IPS-18a (cell line): ENCODE measurements around the gene SDHB.
A peak's percentile ranks its signal among the peaks of the same experiment; 100 is the strongest.

Source experiments
- H3K27ac ChIP-seq: one replicate; pipeline ENCODE4 v1.5.1; 2013; ENCODE audit warnings: low read length
- H3K27me3 ChIP-seq: one replicate; pipeline ENCODE4 v1.6.1; 2013; ENCODE audit warnings: mild to moderate bottlenecking, low read length; ENCODE audit not compliant: control insufficient read depth, insufficient read depth
- H3K36me3 ChIP-seq: one replicate; pipeline ENCODE4 v1.6.1; 2013; ENCODE audit warnings: low read depth, low read length; ENCODE audit not compliant: control insufficient read depth
- H3K4me1 ChIP-seq: one replicate; pipeline ENCODE4 v1.6.1; 2013; ENCODE audit warnings: low read depth, low read length; ENCODE audit not compliant: control insufficient read depth
- H3K4me3 ChIP-seq: one replicate; pipeline ENCODE4 v1.5.1; 2013; ENCODE audit warnings: low read length
- H3K9ac ChIP-seq: one replicate; pipeline ENCODE4 v1.6.1; 2013; ENCODE audit warnings: mild to moderate bottlenecking, low read length, moderate library complexity
- H3K9me3 ChIP-seq: one replicate; pipeline ENCODE4 v1.6.1; 2013; ENCODE audit warnings: low read depth, low read length; ENCODE audit not compliant: control insufficient read depth

Gene SDHB

DNA sequence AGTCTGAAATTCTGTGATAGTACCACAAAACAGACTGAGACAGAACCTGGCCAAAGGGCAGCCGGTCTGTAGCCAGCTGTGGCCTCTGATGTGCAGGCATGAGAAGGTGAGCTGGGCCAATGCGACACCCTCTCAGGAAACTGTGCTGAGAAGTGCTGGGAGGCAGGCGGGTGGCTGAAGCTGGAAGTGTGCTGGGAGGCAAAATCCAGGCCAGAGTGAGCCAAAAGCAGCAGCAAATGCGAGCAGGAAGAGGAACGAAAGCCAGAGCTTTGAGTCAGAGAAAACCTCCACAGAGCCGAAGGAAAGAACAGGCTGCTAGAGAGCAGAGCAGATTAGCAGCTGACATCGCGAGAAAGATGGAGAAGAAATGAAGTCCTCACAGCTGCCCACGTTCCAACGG is 31.9 kb downstream of the SDHB start:
- no peaks in the 10 kb centered on the region for H3K4me1 ChIP-seq
- no peak overlapping the region for H3K27ac ChIP-seq
- no peaks in the 10 kb centered on the region for H3K9me3 ChIP-seq
- H3K36me3 ChIP-seq = peaks cover 78% of the 10 kb centered on the region
- no peak overlapping the region for H3K9ac ChIP-seq
- H3K4me3 ChIP-seq = no peak overlapping the region
- no peaks in the 10 kb centered on the region for H3K27me3 ChIP-seq

GRCh38 chr1:17020502-17020901 is 33.3 kb downstream of the SDHB start:
- Histone ChIP-seq H3K27ac (no peak overlapping the region), H3K4me1 (peaks cover 9% of the 10 kb centered on the region), H3K4me3 (no peak overlapping the region), H3K27me3 (no peaks in the 10 kb centered on the region), H3K9me3 (no peaks in the 10 kb centered on the region), H3K9ac (no peak overlapping the region), H3K36me3 (peaks cover 66% of the 10 kb centered on the region)

DNA sequence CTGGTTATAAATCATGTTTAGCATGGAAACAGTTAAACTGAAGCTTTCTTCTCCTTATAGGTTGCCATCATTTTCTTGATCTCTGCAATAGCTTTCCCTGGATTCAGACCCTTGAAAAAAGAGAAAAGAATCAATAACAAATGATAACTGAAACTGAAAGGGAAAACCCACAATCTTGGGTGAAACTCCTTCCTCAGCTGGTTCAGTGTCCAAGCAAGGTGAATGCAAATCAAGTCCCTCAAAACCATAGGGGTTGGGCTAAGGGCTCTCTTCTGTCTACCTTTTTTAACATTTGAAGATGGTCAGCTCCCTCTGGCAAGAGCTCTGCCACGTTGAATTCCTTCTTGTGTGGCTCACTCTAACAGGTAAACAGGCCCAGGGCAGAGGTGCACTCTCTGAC is 35.0 kb downstream of the SDHB start:
- Histone ChIP-seq H3K27me3 (no peaks in the 10 kb centered on the region), H3K4me3 (no peak overlapping the region), H3K9me3 (no peaks in the 10 kb centered on the region), H3K27ac (no peak overlapping the region), H3K36me3 (peaks cover 53% of the 10 kb centered on the region), H3K9ac (no peak overlapping the region), H3K4me1 (peaks cover 19% of the 10 kb centered on the region)

DNA sequence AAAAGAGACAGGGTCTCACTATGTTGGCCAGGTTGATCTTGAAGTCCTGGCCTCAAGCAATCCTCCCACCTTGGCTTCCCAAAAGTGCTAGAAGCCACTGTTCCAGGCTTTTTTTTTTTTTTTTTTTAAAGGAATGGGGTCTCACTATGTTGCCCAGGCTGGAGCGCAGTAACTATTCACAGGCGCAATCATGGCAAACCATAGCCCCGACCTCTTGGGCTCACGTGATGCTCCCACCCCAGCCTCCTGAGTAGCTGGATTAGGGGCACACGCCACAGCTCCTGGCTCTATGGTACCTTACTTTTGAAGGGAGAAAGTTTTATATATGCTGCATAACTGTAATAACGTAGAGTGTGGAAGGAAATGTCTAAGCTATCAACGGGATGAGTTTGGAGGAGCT is 36.4 kb downstream of the SDHB start:
- H3K27me3 ChIP-seq = no peaks in the 10 kb centered on the region
- H3K4me1 ChIP-seq = peaks cover 32% of the 10 kb centered on the region
- H3K27ac ChIP-seq = no peak overlapping the region
- H3K9ac ChIP-seq = no peak overlapping the region
- H3K9me3 ChIP-seq = no peaks in the 10 kb centered on the region
- peaks cover 41% of the 10 kb centered on the region for H3K36me3 ChIP-seq
- no peak overlapping the region for H3K4me3 ChIP-seq

- Histone ChIP-seq H3K9ac (no peak overlapping the region), H3K27ac (no peak overlapping the region), H3K36me3 (peaks cover 30% of the 10 kb centered on the region), H3K4me3 (no peak overlapping the region), H3K4me1 (peaks cover 34% of the 10 kb centered on the region), H3K9me3 (no peaks in the 10 kb centered on the region), H3K27me3 (no peaks in the 10 kb centered on the region)
Measured at GRCh38 chr1:17016317-17016661, 37.5 kb downstream of the SDHB start.

DNA sequence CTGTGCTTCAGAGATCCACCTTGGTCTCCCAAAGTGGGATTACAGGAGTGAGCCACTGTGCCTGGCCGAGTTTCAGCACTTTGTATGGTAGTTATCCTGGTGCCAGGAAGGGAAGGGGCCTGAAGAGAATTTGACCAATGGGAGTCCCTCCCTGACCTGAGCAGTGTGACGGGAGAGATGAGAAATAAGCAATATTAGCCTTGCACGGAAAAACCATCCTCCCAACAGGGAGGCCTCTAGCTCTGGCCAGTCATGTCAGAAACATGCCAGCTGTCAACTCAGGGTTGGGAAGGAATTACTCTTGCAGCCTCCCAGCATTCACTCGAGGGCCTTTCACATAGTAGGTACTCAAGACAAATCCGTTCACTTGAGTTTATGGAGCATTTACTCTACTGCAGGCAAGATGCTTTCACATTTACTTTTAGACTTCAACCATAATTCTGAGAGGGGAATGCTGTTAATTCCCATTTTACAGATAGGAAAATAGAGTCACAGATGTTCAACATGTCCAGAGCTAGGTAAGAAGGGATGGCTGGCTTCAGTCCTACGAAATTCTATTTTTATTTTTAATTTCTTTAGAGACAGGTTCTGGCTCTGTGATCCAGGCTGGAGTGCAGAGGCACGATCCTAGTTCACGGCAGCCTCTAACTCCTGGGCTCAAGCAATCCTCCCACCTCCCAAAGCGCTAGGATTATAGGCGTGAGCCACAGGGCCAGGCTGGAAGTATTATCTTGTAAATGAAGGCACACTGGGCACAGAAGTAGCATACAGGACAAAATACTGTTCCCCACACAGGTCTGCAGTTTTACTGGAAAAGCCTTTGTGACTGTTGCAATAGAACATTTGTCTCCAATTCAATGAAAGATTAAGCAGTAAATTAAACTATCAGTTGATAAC is 38.9 kb downstream of the SDHB start:
- Histone ChIP-seq H3K9me3 (no peaks in the 10 kb centered on the region), H3K36me3 (peaks cover 16% of the 10 kb centered on the region), H3K4me3 (no peak overlapping the region), H3K9ac (no peak overlapping the region), H3K4me1 (peaks cover 40% of the 10 kb centered on the region), H3K27me3 (peaks cover 4% of the 10 kb centered on the region), H3K27ac (no peak overlapping the region)

DNA sequence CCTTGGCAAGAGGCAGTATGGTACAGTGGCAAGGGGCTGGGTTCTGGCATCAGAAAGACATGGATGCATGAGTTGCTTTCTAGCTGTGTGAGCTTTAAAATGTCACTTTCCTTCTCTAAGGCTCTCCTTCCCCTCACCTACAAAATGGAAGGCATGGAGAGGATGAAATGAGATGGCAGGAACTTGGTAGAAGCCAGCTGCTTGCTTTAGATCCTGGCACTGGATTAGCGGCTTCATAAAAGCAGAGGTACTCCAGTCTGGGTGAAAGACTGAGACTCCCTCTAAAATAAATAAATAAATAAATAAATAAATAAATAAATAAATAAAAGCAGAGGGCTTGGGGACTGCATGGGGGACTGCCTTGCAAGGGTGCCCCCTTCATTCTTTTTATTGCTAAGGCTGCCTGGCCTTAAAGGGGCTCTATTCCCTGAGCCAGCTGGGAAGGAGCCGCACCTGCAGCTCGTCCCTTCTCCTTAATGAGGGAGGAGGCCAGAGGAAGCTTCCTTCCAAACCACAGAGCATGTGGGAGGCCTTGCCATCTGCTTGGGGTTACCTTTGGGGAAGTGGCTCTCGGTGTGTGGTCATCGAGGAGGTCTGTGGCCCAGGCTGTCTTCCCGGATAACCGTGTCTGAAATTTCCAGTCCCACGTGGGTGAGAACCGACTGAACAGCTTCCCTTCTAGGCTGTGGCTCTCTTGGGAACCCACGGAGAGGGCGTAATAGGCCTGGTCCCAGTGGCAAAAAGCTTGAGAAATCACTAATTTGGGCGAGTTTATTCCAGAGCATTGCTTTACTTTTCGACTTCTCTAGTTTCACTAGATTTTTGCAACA is 40.1 kb downstream of the SDHB start:
- no peak overlapping the region for H3K4me3 ChIP-seq
- H3K9ac ChIP-seq = no peak overlapping the region
- H3K36me3 ChIP-seq = peaks cover 6% of the 10 kb centered on the region
- peaks cover 40% of the 10 kb centered on the region for H3K4me1 ChIP-seq
- H3K27ac ChIP-seq = no peak overlapping the region
- peaks cover 4% of the 10 kb centered on the region for H3K27me3 ChIP-seq
- no peaks in the 10 kb centered on the region for H3K9me3 ChIP-seq

DNA sequence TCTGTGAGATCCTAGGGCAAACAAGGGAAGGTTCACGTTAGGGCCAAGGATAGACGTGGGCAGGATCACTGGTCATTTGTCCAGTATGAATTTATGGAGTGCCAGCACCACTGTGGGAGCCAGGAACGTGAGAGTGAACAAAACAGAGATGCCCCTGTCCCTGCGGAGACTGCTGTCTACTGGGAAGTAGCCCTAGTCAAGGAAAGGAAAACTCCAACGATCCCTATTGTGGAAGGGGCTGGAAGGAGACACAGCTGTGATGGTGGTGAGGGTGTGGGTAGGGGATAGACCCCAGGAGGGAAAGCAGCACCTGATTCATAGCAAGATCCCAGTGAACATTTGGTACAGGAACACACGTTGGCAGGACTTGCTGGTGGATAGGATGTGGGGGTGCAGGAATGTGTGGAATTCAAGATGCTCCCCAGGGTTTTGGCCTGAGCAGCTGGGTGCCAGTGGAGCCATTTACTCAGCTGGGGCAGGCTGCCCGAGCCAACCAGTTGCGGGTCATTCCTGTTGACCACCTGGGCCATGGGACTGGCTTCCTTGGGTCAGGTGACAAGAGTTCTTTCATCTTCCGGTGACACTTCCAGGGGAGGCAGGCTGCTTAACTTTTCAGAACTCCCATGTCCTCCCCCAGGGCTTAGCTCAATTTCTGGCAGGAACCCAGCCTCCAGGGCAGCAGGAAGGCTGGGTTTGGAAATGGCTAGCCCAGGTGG is 40.9 kb downstream of the SDHB start:
- peaks cover 40% of the 10 kb centered on the region for H3K4me1 ChIP-seq
- no peaks in the 10 kb centered on the region for H3K9me3 ChIP-seq
- H3K9ac ChIP-seq = no peak overlapping the region
- H3K27me3 ChIP-seq = peaks cover 4% of the 10 kb centered on the region
- H3K36me3 ChIP-seq = no peaks in the 10 kb centered on the region
- no peak overlapping the region for H3K27ac ChIP-seq
- no peak overlapping the region for H3K4me3 ChIP-seq

DNA sequence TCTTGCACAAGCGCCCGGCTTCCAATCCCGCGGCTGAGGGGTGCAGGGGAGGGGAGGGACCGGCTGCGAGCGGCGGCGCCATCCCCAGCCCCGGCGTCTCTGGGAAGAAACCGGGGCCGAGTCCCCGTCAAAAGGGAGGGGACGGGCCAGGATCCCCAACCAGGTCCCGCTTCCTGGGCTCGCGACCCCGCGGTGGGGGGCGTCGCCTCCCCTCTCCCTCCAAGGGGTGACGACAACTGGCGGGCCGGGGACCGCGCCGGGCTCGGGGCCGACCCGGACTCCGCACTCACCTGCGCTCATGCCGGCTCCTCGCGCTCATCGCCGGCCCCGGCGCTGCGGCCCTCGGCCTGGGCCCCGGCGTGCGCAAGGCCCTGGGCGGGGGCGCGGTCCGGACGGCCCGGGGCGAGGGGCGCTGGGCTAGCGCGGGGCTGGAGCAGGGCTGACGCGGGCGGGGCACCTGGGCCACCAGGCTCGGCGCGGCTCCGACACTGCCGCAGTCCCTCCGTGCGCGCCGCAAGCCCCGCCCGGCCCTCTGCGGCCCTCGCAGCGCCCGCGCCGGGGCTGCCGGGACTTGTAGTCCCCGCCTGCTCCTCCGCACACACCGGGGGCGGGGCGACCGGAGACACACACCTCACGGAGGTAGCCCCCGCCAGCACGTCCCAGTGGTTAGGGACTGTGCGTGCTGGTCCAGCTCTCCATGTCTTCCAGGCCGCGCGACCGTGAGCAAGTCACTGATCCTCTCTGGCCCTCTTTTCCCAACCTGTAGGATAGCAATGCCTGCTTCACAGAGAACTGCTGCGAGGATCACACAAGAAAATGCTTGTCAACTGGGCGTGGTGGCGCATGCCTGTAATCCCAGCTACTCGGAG is 42.2 kb downstream of the SDHB start, which contains the start of gene ATP13A2:
Gene ATP13A2, minus strand, starts transcription at position 490 of the 869 bp plus-strand sequence. Its CDS starts 190 bp downstream, at position 300.
- Histone ChIP-seq H3K9ac (peak within 1 kb of the TSS; percentile 34), H3K9me3 (no peaks in the 10 kb centered on the region), H3K4me3 (peak within 1 kb of the TSS; percentile 77), H3K36me3 (no peaks in the 10 kb centered on the region), H3K27ac (no peak within 1 kb of the TSS), H3K27me3 (peaks cover 4% of the 10 kb centered on the region), H3K4me1 (peaks cover 40% of the 10 kb centered on the region)

DNA sequence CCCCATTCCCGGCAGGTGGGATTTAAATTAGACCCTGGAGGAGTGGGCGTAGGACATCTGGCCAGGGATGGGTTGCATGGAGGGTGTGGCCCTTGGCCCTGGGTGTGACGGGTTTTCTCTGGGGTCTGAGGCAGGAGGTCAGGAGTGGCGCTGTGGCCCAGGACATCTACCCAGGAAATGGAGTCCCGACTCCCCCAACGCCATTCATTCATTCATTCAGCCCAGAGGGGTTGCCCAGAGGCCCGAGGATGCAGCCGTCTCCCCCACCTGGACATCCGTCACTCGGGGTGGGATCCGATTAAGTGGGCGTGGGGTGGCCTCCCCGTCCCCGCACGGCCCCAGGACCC is 42.8 kb downstream of the SDHB start:
- Histone ChIP-seq H3K36me3 (no peaks in the 10 kb centered on the region), H3K4me1 (peaks cover 36% of the 10 kb centered on the region), H3K27me3 (peaks cover 4% of the 10 kb centered on the region), H3K4me3 (peak overlapping the region; percentile 77), H3K9ac (peak overlapping the region; percentile 34), H3K9me3 (no peaks in the 10 kb centered on the region), H3K27ac (no peak overlapping the region)
